Body of pancreas (tissue), 4 donors: ENCODE measurements around the gene SLC12A4. TPM values are rescaled to one million over a fixed set of nuclear protein-coding genes. Genes with fewer than 3 reads are reported as not detected.

Experiments
- ATAC-seq: fragments of 150-250 bp; one replicate; pipeline ENCODE4 v1.9.1; 2016
- DNase-seq, 4 donors: peaks; one replicate each; pipeline ENCODE4 v3.0.0-alpha.2; 2019
- H3K27ac ChIP-seq, 4 donors: fragments of 200-600 bp; sonication (generic); 1 replicate in 3 of 4; 2 replicates in 1 of 4; pipeline versions ENCODE4 v1.5.1 to v1.6.1; 2016 to 2019; ENCODE audit warnings: mild to moderate bottlenecking in 1 of 4, mixed read lengths in 1 of 4, moderate library complexity in 1 of 4
- H3K27me3 ChIP-seq, 2 donors: fragments of 200-600 bp; sonication (generic); one replicate each; pipeline ENCODE4 v1.6.0; 2016; ENCODE audit warnings: mild to moderate bottlenecking in 1 of 2
- H3K36me3 ChIP-seq, 2 donors: fragments of 200-600 bp; sonication (generic); replicated peaks in 1 of 2; 2 replicates each; pipeline ENCODE4 v1.5.1; 2016; ENCODE audit warnings: low read depth in 2 of 2; ENCODE audit not compliant: insufficient read depth in 1 of 2
- H3K4me1 ChIP-seq: fragments of 200-600 bp; sonication (generic); one replicate; pipeline ENCODE4 v1.6.0; 2016
- H3K4me3 ChIP-seq, 2 donors: fragments of 200-600 bp; sonication (generic); 1 replicate in 1 of 2; 2 replicates in 1 of 2; pipeline ENCODE4 v1.5.1; 2016 to 2019
- H3K9me3 ChIP-seq, 3 donors: fragments of 200-600 bp; sonication (generic); 1 replicate in 2 of 3; 2 replicates in 1 of 3; pipeline ENCODE4 v1.5.1; 2016
- POLR2A ChIP-seq, 3 donors: fragments of 450-650 bp; IDR thresholded peaks; one replicate each; pipeline ENCODE4 v1.6.1; 2016; ENCODE audit warnings: antibody characterized with exemption in 3 of 3, mild to moderate bottlenecking in 2 of 3
- WGBS, 2 donors: methylation state at CpG; one replicate each; pipeline ENCODE4 v1.1.5; 2017; 5-methylcytosine and 5-hydroxymethylcytosine counted together
- intact Hi-C: fragments of 100-400 bp; cut with DNase I; formaldehyde crosslinking; loops from one replicate; pipeline ENCODE4 v1.15.1; 2023
- total RNA-seq, 2 donors: library from RNA; depleted of rRNA; stranded (reverse); fragments of >200 nt; gene quantifications; one replicate each; pipeline ENCODE4 v1.1.0, GENCODE V29; 2016
- TF ChIP-seq, protein P1 (sequence below), 7 experiments: fragments of 450-650 bp in 4 of 7; fragments of 200-600 bp in 3 of 7; sonication (generic) in 3 of 7; IDR thresholded peaks; one replicate each; pipeline ENCODE4 v1.5.1; 2016 to 2019; ENCODE audit warnings: antibody characterized with exemption in 7 of 7

SLC12A4 gene
- total RNA-seq, 2 donors from 2014 or later, result 23.3 to 61.3 TPM

DNA sequence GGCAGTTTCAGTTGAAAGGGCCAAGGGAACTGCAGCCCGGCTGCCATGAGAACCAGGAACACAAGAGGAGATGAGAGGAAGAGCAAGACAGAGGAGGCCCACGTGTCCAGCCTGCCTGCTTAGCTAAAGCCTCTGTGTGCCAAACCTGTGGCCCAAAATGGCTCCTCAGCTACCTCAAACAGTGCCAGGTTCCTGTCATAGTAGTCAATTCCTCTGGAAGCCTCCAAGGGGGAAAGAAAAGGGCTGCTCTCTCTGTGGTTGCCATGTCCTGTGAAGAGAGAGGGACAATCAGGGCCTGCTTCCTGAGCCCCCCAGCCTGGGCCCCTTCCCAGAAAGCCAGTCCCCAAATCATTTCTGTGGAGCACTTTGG, 5.2 kb downstream of the SLC12A4 start:
- Histone ChIP-seq H3K27me3 (no peaks in the 10 kb centered on the region), H3K36me3 (peaks cover 0 to 2% of the 10 kb centered on the region in 2 donors), H3K4me3 (no peak overlapping the region), H3K27ac (peak overlapping the region in 1 of 4 donors; percentile 37), H3K9me3 (no peaks in the 10 kb centered on the region), H3K4me1 (peaks cover 55% of the 10 kb centered on the region)
- no peak for ATAC-seq
- TF ChIP-seq, protein P1, sequence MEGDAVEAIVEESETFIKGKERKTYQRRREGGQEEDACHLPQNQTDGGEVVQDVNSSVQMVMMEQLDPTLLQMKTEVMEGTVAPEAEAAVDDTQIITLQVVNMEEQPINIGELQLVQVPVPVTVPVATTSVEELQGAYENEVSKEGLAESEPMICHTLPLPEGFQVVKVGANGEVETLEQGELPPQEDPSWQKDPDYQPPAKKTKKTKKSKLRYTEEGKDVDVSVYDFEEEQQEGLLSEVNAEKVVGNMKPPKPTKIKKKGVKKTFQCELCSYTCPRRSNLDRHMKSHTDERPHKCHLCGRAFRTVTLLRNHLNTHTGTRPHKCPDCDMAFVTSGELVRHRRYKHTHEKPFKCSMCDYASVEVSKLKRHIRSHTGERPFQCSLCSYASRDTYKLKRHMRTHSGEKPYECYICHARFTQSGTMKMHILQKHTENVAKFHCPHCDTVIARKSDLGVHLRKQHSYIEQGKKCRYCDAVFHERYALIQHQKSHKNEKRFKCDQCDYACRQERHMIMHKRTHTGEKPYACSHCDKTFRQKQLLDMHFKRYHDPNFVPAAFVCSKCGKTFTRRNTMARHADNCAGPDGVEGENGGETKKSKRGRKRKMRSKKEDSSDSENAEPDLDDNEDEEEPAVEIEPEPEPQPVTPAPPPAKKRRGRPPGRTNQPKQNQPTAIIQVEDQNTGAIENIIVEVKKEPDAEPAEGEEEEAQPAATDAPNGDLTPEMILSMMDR (IDR thresholded peaks at IDR 0.05), result no peak
- TF ChIP-seq POLR2A (IDR thresholded peaks at IDR 0.05), result no peak
- WGBS, 2 donors, result 67 to 100% methylated on average over 1 to 2 of the region's 2 CpGs
- DNase-seq, result no peak
- intact Hi-C loops, result no loop called here

DNA sequence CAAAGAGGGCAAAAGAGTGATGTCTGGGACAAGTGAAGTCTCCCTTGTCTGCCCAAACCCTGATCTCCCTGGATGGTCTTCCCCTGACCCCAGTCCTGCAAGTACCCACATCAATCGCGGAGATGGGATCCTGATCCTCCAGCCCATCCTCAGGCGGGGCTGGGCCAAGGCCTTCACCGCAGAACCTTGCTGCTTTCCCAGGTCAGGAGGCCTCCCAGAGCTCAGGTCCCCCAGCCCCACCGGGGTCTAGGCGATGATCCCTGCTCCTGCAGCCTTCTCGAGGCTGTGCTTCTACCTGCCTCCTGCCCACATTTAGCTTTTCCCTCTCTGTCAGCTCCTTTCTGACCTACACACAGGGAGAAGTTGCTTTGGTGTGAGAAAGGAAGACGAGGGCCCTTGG, 6.3 kb downstream of the SLC12A4 start:
- DNase-seq, result no peak

DNA sequence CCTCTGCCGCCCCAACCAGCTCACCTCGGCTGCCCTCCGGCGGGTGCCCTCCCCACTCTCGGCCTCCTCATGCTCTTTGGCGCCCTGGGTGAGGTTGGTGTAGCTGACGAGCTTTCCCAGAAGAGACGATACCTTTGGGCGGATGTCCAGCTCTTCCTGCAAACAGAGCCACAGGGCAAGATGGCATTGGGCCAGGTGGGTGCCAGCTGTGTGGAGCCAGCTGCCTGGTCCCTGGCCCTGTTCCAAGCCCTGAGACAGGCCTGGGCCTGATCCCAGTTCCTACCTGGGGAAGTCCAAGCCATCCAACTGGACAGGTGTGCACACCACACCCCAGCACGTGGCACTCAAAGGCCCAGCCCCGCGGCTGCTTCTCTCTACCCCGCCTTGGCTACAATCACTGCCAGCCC, 6.9 kb downstream of the SLC12A4 start:
- intact Hi-C loops, result no loop called here
- Histone ChIP-seq H3K27me3 (no peaks in the 10 kb centered on the region), H3K36me3 (peaks cover 0 to 2% of the 10 kb centered on the region in 2 donors), H3K9me3 (no peaks in the 10 kb centered on the region), H3K4me3 (no peak overlapping the region), H3K27ac (peak overlapping the region in 3 of 4 donors; percentile 43 to 67 (median 64)), H3K4me1 (peaks cover 43% of the 10 kb centered on the region)
- ATAC-seq, result peak; percentile 89
- TF ChIP-seq POLR2A (IDR thresholded peaks at IDR 0.05), result no peak
- TF ChIP-seq, protein P1 (IDR thresholded peaks at IDR 0.05), result no peak
- 20 to 24% methylated on average over 1 to 13 of the region's 13 CpGs for WGBS, 2 donors
- DNase-seq, result peak; percentile 92 to 99 (median 98)

More for the DNA sequence above, 6.3 kb downstream of the SLC12A4 start:
- Histone ChIP-seq H3K4me1 (peaks cover 48% of the 10 kb centered on the region), H3K9me3 (no peaks in the 10 kb centered on the region), H3K4me3 (no peak overlapping the region), H3K27me3 (no peaks in the 10 kb centered on the region), H3K27ac (peak overlapping the region in 2 of 4 donors; percentile 48 to 64), H3K36me3 (peaks cover 0 to 2% of the 10 kb centered on the region in 2 donors)
- no peak for TF ChIP-seq POLR2A (IDR thresholded peaks at IDR 0.05)
- TF ChIP-seq, protein P1 (IDR thresholded peaks at IDR 0.05), result no peak
- intact Hi-C loops, result no loop called here
- ATAC-seq, result no peak
- WGBS, 2 donors, result 95 to 97% methylated on average over 6 to 8 of the region's 8 CpGs

DNA sequence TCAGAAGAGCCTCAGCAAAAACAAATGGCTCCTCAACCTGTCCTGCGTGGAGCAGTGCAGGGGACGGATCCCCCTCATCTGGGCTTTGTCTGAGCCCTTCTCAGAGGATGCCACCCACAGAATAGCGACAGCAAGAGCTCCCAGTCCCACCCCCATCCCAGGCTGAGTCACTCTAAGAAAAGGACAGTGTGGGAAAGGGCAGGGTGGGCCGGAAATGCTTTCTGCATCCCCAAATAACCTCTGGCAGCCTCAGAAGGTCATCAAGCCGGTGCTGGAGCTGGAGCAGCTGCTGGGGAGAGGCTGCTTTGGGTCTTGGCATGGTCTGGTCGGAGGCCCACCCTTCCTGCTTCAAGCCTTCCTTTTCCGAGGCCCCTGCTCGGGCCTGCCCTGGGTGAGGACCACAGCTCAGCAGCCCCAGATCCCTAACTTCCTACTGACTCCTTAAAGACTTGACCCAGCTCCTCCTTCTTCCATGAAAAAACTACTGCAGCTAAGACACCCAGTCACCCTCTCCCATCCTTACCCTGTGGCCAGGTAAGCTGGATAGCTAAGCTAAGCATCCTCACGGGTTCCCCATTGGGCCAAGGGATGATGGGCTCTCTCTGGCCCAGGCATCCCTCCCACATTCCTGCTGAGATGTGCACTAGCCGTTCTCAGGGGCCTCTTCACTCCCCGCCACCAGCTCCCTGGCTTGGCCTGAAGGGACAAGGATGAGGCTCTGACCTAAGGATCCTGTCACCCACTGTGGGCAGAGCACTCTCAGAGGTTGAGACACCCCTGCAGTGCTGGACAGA, 8.7 kb downstream of the SLC12A4 start:
- Histone ChIP-seq H3K4me1 (peaks cover 26% of the 10 kb centered on the region), H3K27ac (peak overlapping the region in 3 of 4 donors; percentile 20 to 58 (median 34))
- WGBS, 2 donors, result 76 to 82% methylated on average over 8 to 11 of the region's 11 CpGs

More for the DNA sequence above, 8.7 kb downstream of the SLC12A4 start:
- DNase-seq (peak in 3 of 4 donors; percentile 13 to 61 (median 35)), ATAC-seq (peak; percentile 36)
- Histone ChIP-seq H3K36me3 (peaks cover 0 to 2% of the 10 kb centered on the region in 2 donors), H3K9me3 (no peaks in the 10 kb centered on the region), H3K4me3 (no peak overlapping the region), H3K27me3 (no peaks in the 10 kb centered on the region)
- TF ChIP-seq, protein P1 (IDR thresholded peaks at IDR 0.05), result no peak
- no peak for TF ChIP-seq POLR2A (IDR thresholded peaks at IDR 0.05)
- intact Hi-C loops, result no loop called here
